ENCODE results near the gene PTPN3.
"Not testable (repeated sequence)": the region's sequence is repeated elsewhere in the genome, so short reads cannot be mapped to it uniquely, and the experiment has no call there.

GRCh38 chr9:109544954-109545353 is 46.8 kb upstream of the PTPN3 start:
- not testable (repeated sequence) for TF ChIP-seq EP300 (IDR thresholded peaks at IDR 0.05; ENCODE audit: low read length); RBBP5 (IDR thresholded peaks at IDR 0.05; ENCODE audit: borderline replicate concordance, insufficient read depth, low read length, poor library complexity, severe bottlenecking); ZBTB43 (CRISPR knock-in tag; IDR thresholded peaks at IDR 0.05); JUN (IDR thresholded peaks at IDR 0.05; ENCODE audit: borderline replicate concordance, low read depth, low read length); JUN (CRISPR knock-in tag; IDR thresholded peaks at IDR 0.05; ENCODE audit: borderline replicate concordance); DNMT1 (IDR thresholded peaks at IDR 0.05); ZHX1 (conservative IDR thresholded peaks at IDR 0.05; ENCODE audit: low read length); ZNF639 (CRISPR knock-in tag; conservative IDR thresholded peaks at IDR 0.05 in 1 of 2, IDR thresholded peaks at IDR 0.05 in 1 of 2); POLR2A (conservative IDR thresholded peaks at IDR 0.05); FOXK2 (conservative IDR thresholded peaks at IDR 0.05 in 1 of 2, IDR thresholded peaks at IDR 0.05 in 1 of 2; ENCODE audit: low read depth in 2 of 2); GATA2 (CRISPR knock-in tag; IDR thresholded peaks at IDR 0.05)
